Measurements from ENCODE around the gene APOD.

- TF ChIP-seq KLF16 (tag by site-specific recombination; IDR thresholded peaks at IDR 0.05) (no peak), ZBTB21 (tag by site-specific recombination; IDR thresholded peaks at IDR 0.05) (no peak), CTCF (tag by site-specific recombination; IDR thresholded peaks at IDR 0.05) (no peak), REST (tag by site-specific recombination; IDR thresholded peaks at IDR 0.05) (no peak), ZBTB17 (tag by site-specific recombination; IDR thresholded peaks at IDR 0.05) (no peak), GLI4 (tag by site-specific recombination; IDR thresholded peaks at IDR 0.05) (no peak)
These were observed 9.9 kb downstream of the APOD start for GRCh38 chr3:195573611-195574496.

Data from HEK293 (cell line).